Natural killer cell (primary cell): ENCODE data around the gene EVI5. TPM values are rescaled to one million over a fixed set of nuclear protein-coding genes. Genes with fewer than 3 reads are reported as not detected.
"Not testable (repeated sequence)": the region's sequence is repeated elsewhere in the genome, so short reads cannot be mapped to it uniquely, and the experiment has no call there.

ENCODE experiments used
- ATAC-seq, 3 donors: fragments of 150-1000 bp in 2 of 3; fragments of 200-7000 bp in 1 of 3; cut with Tn5 transposase; 1 replicate in 1 of 3; 2 replicates in 2 of 3; pipeline ENCODE4 v1.10.0; 2021; ENCODE audit warnings: mild to moderate bottlenecking in 2 of 3, moderate library complexity in 2 of 3
- DNase-seq, 2 donors: peaks; one replicate each; pipeline versions ENCODE4 v3.0.0 to v3.0.0-alpha.2; 2013 to 2021; ENCODE audit warnings: mixed read lengths in 1 of 2
- H3K27ac ChIP-seq: one replicate; pipeline ENCODE4 v1.5.1; 2013; ENCODE audit warnings: mild to moderate bottlenecking, low read length
- H3K27me3 ChIP-seq: one replicate; pipeline ENCODE4 v1.6.1; 2013; ENCODE audit warnings: low read length; ENCODE audit not compliant: control insufficient read depth, insufficient read depth
- H3K36me3 ChIP-seq: one replicate; pipeline ENCODE4 v1.6.1; 2013; ENCODE audit warnings: low read length; ENCODE audit not compliant: control insufficient read depth, insufficient read depth
- H3K4me1 ChIP-seq: one replicate; pipeline ENCODE4 v1.6.1; 2013; ENCODE audit warnings: low read length; ENCODE audit not compliant: control insufficient read depth, insufficient read depth
- H3K4me3 ChIP-seq: one replicate; pipeline ENCODE4 v1.5.1; 2013; ENCODE audit warnings: low read length
- H3K9me3 ChIP-seq: one replicate; pipeline ENCODE4 v1.6.1; 2013; ENCODE audit warnings: low read length; ENCODE audit not compliant: control insufficient read depth, insufficient read depth
- H3K27ac Mint-ChIP-seq, 2 donors: one replicate each; pipeline ENCODE4 v1.8.0; 2022; ENCODE audit warnings: mild to moderate bottlenecking in 2 of 2, mixed read lengths in 2 of 2, moderate library complexity in 1 of 2
- H3K27me3 Mint-ChIP-seq, 2 donors: one replicate each; pipeline ENCODE4 v1.8.0; 2022; ENCODE audit warnings: low read depth in 2 of 2, mixed read lengths in 2 of 2
- H3K36me3 Mint-ChIP-seq: one replicate; pipeline ENCODE4 v1.8.0; 2022; ENCODE audit warnings: mixed read lengths
- H3K4me1 Mint-ChIP-seq, 2 donors: one replicate each; pipeline ENCODE4 v1.8.0; 2022; ENCODE audit warnings: mixed read lengths in 2 of 2
- H3K4me3 Mint-ChIP-seq: one replicate; pipeline ENCODE4 v1.8.0; 2022; ENCODE audit warnings: mild to moderate bottlenecking, moderate library complexity, mixed read lengths
- H3K9me3 Mint-ChIP-seq, 2 donors: one replicate each; pipeline ENCODE4 v1.8.0; 2022; ENCODE audit warnings: mixed read lengths in 2 of 2
- WGBS: methylation state at CpG from one replicate; pipeline ENCODE4 v1.1.7; 2013; ENCODE audit warnings: missing lambda C conversion rate; ENCODE audit not compliant: insufficient coverage; 5-methylcytosine and 5-hydroxymethylcytosine counted together
- intact Hi-C: fragments of 100-400 bp; cut with micrococcal nuclease; formaldehyde crosslinking; loops from one replicate; pipeline ENCODE4 v1.14.2; 2022
- total RNA-seq, 4 donors: library from RNA; stranded (reverse); fragments of 120-200 nt in 1 of 4; gene quantifications; one replicate each; pipeline versions ENCODE4 v1.2.3 to v1.2.4, GENCODE V29; 2013 to 2022
- TF ChIP-seq, protein P1 (sequence below): fragments of 200-600 bp; IDR thresholded peaks from one replicate; pipeline ENCODE4 v1.8.0; 2022; ENCODE audit warnings: antibody characterized with exemption

EVI5 gene
- total RNA-seq, 3 donors from 2014 or later (not counting 1 experiment from before 2014, with no cell fraction given), result 3.9 to 6.0 (median 5.5) TPM

DNA sequence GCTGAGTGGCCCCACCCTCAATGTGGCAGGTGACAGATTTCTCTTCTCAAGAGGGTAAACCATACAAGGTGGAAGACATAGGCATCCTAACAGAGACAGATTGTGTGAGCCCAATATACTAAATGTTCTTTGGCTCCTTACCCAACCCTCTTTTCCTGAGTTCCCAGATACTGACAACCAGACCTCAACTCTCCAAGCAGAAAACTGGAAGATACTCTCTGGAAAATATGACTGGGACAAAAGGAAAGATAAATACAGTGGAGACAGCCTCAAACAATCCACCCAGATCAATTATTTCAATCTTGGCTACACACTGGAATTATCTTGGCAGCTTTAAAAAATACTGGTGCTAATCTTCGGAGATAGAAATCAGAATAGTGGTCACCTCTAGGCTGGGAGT, 6.5 kb downstream of the EVI5 start:
- Mint-ChIP-seq H3K9me3 (no peaks in the 10 kb centered on the region), H3K4me3 (no peak overlapping the region), H3K36me3 (no peaks in the 10 kb centered on the region), H3K27me3 (peaks cover 20 to 54% of the 10 kb centered on the region in 2 donors), H3K4me1 (no peaks in the 10 kb centered on the region), H3K27ac (no peak overlapping the region)
- no peak for ATAC-seq
- H3K36me3 ChIP-seq, result no peaks in the 10 kb centered on the region
- peaks cover under 1% of the 10 kb centered on the region for H3K4me1 ChIP-seq
- intact Hi-C loops, result no loop called here
- H3K27ac ChIP-seq, result no peak overlapping the region
- no peaks in the 10 kb centered on the region for H3K9me3 ChIP-seq
- H3K27me3 ChIP-seq, result peaks cover 21% of the 10 kb centered on the region
- no peak overlapping the region for H3K4me3 ChIP-seq
- TF ChIP-seq, protein P1, sequence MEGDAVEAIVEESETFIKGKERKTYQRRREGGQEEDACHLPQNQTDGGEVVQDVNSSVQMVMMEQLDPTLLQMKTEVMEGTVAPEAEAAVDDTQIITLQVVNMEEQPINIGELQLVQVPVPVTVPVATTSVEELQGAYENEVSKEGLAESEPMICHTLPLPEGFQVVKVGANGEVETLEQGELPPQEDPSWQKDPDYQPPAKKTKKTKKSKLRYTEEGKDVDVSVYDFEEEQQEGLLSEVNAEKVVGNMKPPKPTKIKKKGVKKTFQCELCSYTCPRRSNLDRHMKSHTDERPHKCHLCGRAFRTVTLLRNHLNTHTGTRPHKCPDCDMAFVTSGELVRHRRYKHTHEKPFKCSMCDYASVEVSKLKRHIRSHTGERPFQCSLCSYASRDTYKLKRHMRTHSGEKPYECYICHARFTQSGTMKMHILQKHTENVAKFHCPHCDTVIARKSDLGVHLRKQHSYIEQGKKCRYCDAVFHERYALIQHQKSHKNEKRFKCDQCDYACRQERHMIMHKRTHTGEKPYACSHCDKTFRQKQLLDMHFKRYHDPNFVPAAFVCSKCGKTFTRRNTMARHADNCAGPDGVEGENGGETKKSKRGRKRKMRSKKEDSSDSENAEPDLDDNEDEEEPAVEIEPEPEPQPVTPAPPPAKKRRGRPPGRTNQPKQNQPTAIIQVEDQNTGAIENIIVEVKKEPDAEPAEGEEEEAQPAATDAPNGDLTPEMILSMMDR, result no peak
- DNase-seq, result no peak
- WGBS, result 88% methylated on average over 1 of the region's 1 CpG

DNA sequence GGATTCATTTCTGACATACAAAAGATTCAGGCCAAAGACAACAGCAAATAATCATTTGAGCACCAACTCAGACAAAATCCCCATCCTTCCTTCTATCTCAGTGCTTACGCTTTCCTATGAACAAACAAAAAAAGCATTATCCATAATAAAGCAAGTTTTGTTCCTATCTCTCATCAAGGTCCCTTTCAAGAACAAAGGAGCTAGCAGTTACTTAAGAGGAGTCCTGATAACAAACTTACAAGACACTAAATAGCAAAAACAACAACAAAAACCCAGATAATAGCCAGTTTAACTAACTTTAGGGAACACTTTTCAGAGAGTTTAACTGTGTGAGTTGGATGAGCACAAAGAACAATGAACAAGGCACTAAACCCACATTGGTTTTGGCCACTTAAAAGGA, 10.5 kb downstream of the EVI5 start:
- Mint-ChIP-seq H3K27me3 (peaks cover 11 to 31% of the 10 kb centered on the region in 2 donors), H3K9me3 (no peaks in the 10 kb centered on the region), H3K27ac (no peak overlapping the region), H3K36me3 (no peaks in the 10 kb centered on the region), H3K4me3 (no peak overlapping the region), H3K4me1 (no peaks in the 10 kb centered on the region)
- no peak for DNase-seq
- 100% methylated on average over 1 of the region's 1 CpG for WGBS
- no peak overlapping the region for H3K4me3 ChIP-seq
- no peaks in the 10 kb centered on the region for H3K9me3 ChIP-seq
- H3K36me3 ChIP-seq, result no peaks in the 10 kb centered on the region
- peaks cover 12% of the 10 kb centered on the region for H3K27me3 ChIP-seq
- ATAC-seq, result no peak
- H3K4me1 ChIP-seq, result no peaks in the 10 kb centered on the region
- intact Hi-C loops, result no loop called here
- TF ChIP-seq, protein P1, result no peak
- no peak overlapping the region for H3K27ac ChIP-seq

DNA sequence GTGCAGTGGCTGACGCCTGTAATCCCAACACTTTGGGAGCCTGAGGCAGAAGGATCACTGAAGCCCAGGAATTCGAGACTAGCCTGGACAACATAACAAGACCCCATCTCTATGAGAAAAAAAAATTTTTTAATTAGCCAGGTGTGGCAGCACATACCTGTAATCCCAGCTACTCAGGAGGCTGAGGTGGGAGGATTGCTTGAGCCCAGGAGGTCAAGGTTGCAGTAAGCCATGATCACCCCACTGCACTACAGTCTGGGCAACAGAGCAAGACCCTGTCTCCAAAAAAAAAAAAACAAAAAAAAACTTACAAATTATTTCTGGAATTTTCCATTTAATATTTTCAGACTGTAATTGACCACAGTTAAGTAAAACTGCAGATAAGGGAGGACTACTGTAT, 11.2 kb downstream of the EVI5 start:
- H3K27me3 ChIP-seq, H3K9me3 Mint-ChIP-seq, H3K4me1 Mint-ChIP-seq, H3K36me3 ChIP-seq, H3K9me3 ChIP-seq, ATAC-seq, intact Hi-C loops, H3K4me1 ChIP-seq, H3K4me3 ChIP-seq, H3K27ac Mint-ChIP-seq, H3K27ac ChIP-seq, DNase-seq, H3K4me3 Mint-ChIP-seq, H3K36me3 Mint-ChIP-seq: not testable (repeated sequence)
- peaks cover 9 to 24% of the 10 kb centered on the region in 2 donors for H3K27me3 Mint-ChIP-seq
- 80% methylated on average over 1 of the region's 2 CpGs for WGBS

DNA sequence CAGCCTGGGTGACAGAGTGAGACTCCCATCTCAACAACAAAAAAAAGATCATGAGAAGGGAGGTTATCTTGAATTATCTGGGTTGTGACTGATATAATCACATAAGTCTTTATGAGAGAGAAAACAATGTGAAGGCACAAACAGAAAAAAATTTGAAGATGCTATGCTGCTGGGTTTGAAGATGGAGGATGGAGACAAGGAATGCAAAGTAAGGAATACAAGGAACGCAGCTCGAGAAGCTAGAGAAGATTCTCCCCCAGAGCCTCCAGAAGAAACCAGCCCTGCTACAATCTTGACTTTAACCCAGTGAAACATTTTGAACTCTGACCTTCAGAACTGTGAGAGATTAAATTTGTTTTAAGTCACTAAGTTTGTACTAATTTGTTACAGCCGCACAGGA, 15.1 kb downstream of the EVI5 start:
- no peak overlapping the region for H3K27ac Mint-ChIP-seq
- Histone ChIP-seq H3K4me3 (no peak overlapping the region), H3K27ac (no peak overlapping the region), H3K4me1 (no peaks in the 10 kb centered on the region), H3K36me3 (no peaks in the 10 kb centered on the region), H3K27me3 (peaks cover 6% of the 10 kb centered on the region), H3K9me3 (peaks cover 3% of the 10 kb centered on the region)
- no peaks in the 10 kb centered on the region for H3K36me3 Mint-ChIP-seq
- DNase-seq (no peak), ATAC-seq (no peak)
- H3K4me3 Mint-ChIP-seq, result no peak overlapping the region
- TF ChIP-seq, protein P1, result no peak
- WGBS, result no CpG with 5 or more reads among the region's 3 CpGs
- peaks cover 10 to 15% of the 10 kb centered on the region in 2 donors for H3K27me3 Mint-ChIP-seq
- intact Hi-C loops, result no loop called here
- no peaks in the 10 kb centered on the region for H3K4me1 Mint-ChIP-seq
- H3K9me3 Mint-ChIP-seq, result peaks cover 0 to 3% of the 10 kb centered on the region in 2 donors
